Trophoblast cell (in vitro differentiated cells and primary cell): ENCODE data around the gene PPP1R7.

Experiments used
- DNase-seq, 2 donors: peaks; one replicate each; pipeline ENCODE4 v3.0.0-alpha.2; 2016
- H2AFZ ChIP-seq: 2 replicates; pipeline ENCODE4 v1.6.1; 2013; ENCODE audit warnings: low read length, moderate library complexity, mild to moderate bottlenecking; ENCODE audit not compliant: insufficient read depth, poor library complexity
- H2AK5ac ChIP-seq: 2 replicates; pipeline ENCODE4 v1.6.1; 2013; ENCODE audit warnings: mild to moderate bottlenecking, low read length
- H2BK120ac ChIP-seq: 2 replicates; pipeline ENCODE4 v1.6.1; 2013; ENCODE audit warnings: low read length, mild to moderate bottlenecking, moderate library complexity; ENCODE audit not compliant: insufficient read depth, poor library complexity
- H2BK12ac ChIP-seq: 2 replicates; pipeline ENCODE4 v1.6.1; 2013; ENCODE audit warnings: mild to moderate bottlenecking, low read length, moderate library complexity
- H2BK5ac ChIP-seq: 2 replicates; pipeline ENCODE4 v1.6.1; 2013; ENCODE audit warnings: low read length, low read depth, moderate library complexity, mild to moderate bottlenecking; ENCODE audit not compliant: poor library complexity
- H3K14ac ChIP-seq: 2 replicates; pipeline ENCODE4 v1.6.1; 2013; ENCODE audit warnings: mild to moderate bottlenecking, low read length
- H3K18ac ChIP-seq: 2 replicates; pipeline ENCODE4 v1.6.1; 2013; ENCODE audit warnings: mild to moderate bottlenecking, low read length
- H3K23ac ChIP-seq: 2 replicates; pipeline ENCODE4 v1.6.1; 2013; ENCODE audit warnings: low read length
- H3K27ac ChIP-seq: 2 replicates; pipeline ENCODE4 v1.5.1; 2013; ENCODE audit warnings: low read depth, mild to moderate bottlenecking, inconsistent platforms, low read length, moderate library complexity
- H3K27me3 ChIP-seq: 2 replicates; pipeline ENCODE4 v1.6.1; 2013; ENCODE audit warnings: inconsistent platforms, mild to moderate bottlenecking, low read length, moderate library complexity; ENCODE audit not compliant: insufficient read depth
- H3K36me3 ChIP-seq, 2 experiments: 1 replicate in 1 of 2; 2 replicates in 1 of 2; pipeline ENCODE4 v1.6.1; 2013; ENCODE audit warnings: low read length in 2 of 2, mild to moderate bottlenecking in 2 of 2, moderate library complexity in 1 of 2; ENCODE audit not compliant: insufficient read depth in 2 of 2, control insufficient read depth in 1 of 2
- H3K4ac ChIP-seq: 2 replicates; pipeline ENCODE4 v1.6.1; 2013; ENCODE audit warnings: low read depth, mild to moderate bottlenecking, low read length, moderate library complexity
- H3K4me1 ChIP-seq, 2 experiments: 1 replicate in 1 of 2; 2 replicates in 1 of 2; pipeline ENCODE4 v1.6.1; 2013; ENCODE audit warnings: low read length in 2 of 2, mild to moderate bottlenecking in 2 of 2, moderate library complexity in 1 of 2; ENCODE audit not compliant: insufficient read depth in 2 of 2, control insufficient read depth in 1 of 2
- H3K4me2 ChIP-seq: 2 replicates; pipeline ENCODE4 v1.6.1; 2013; ENCODE audit warnings: inconsistent platforms, mild to moderate bottlenecking, low read length, moderate library complexity
- H3K4me3 ChIP-seq: 2 replicates; pipeline ENCODE4 v1.5.1; 2013; ENCODE audit warnings: mild to moderate bottlenecking, low read depth, low read length, inconsistent platforms
- H3K79me1 ChIP-seq: one replicate; pipeline ENCODE4 v1.6.1; 2013; ENCODE audit warnings: low read length
- H3K79me2 ChIP-seq: 2 replicates; pipeline ENCODE4 v1.6.1; 2013; ENCODE audit warnings: low read length, mild to moderate bottlenecking; ENCODE audit not compliant: control insufficient read depth, insufficient read depth, poor library complexity
- H3K9ac ChIP-seq: 2 replicates; pipeline ENCODE4 v1.6.1; 2013; ENCODE audit warnings: mild to moderate bottlenecking, low read length
- H3K9me3 ChIP-seq: 2 replicates; pipeline ENCODE4 v1.6.1; 2013; ENCODE audit warnings: low read depth, mild to moderate bottlenecking, control low read depth, inconsistent platforms, low read length; ENCODE audit not compliant: insufficient read depth
- H4K12ac ChIP-seq: 2 replicates; pipeline ENCODE4 v1.6.1; 2013; ENCODE audit warnings: low read depth, mild to moderate bottlenecking, low read length, moderate library complexity
- H4K8ac ChIP-seq: 2 replicates; pipeline ENCODE4 v1.6.1; 2013; ENCODE audit warnings: low read depth, mild to moderate bottlenecking, low read length, moderate library complexity
- H4K91ac ChIP-seq: one replicate; pipeline ENCODE4 v1.6.1; 2013; ENCODE audit warnings: low read depth, mild to moderate bottlenecking, low read length, moderate library complexity
- WGBS: extraction: QIAGEN DNeasy Blood & Tissue Kit; methylation state at CpG from one replicate; pipeline ENCODE4 v1.1.7; 2013; ENCODE audit warnings: missing lambda C conversion rate; ENCODE audit not compliant: insufficient read length, insufficient coverage; ENCODE audit errors: extremely low coverage; 5-methylcytosine and 5-hydroxymethylcytosine counted together

PPP1R7 gene

DNA sequence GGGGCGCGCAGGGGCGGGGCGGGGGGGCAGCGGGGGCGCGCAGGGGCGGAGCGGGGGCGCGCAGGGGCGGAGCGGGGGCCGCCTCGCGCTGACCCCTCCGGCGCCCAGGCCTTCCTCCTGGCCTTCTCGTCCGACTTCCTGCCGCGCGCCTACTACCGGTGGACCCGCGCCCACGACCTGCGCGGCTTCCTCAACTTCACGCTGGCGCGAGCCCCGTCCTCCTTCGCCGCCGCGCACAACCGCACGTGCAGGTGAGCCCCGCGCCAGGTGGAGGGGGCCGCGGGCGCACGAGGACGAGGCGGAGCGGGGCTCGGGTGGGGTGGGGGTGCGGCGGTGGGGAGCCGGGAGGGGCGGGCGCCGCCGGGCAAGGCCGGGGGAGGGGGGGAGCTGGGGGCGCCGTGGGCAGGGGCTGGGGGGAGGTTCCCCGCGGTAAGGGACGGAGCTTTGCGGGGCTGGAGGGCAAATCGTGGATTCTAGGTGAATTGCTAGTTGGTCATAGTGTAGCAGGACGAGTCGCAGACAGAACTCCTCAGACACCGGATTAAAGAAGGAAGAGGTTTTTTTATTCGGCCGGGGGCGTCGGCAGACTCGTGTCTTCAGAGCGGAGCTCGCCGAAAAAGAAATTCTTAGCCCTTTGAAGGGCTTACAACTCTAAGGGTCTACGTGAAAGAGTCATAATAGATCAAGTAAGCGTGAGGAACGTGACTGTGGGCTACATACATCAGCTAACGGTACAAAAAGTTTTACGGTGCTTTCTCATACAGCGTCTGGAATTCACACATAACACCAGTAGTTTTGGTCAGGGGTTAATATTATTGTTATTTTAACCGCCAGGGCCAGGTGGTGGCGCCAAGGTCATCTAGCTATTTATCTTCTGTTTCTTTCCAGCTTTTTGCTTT lies 68.1 kb downstream of the PPP1R7 start:
- no peak overlapping the region for H2BK120ac ChIP-seq

DNA sequence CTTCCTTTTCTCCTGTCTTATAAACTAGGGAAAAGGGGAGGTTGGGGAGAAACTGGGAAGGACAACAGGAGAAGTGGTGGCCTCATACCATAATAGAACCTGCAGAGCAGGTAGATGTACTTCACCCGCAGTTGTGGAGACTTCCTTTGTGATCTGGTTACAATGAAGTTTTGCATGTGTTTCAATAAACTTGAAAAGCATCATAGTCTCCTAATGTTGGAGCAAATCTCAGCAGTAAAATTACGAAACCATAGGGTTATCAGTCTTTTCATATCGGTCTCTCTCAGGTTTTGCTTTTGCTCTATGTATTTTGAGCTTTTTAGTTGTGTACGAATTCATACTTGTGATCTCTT lies 68.7 kb downstream of the PPP1R7 start:
- H3K4me1 ChIP-seq, result peaks cover 6 to 9% of the 10 kb centered on the region in 2 experiments
- WGBS, result no CpG with 5 or more reads among the region's 4 CpGs

More for the DNA sequence above, 68.1 kb downstream of the PPP1R7 start:
- no peak overlapping the region for H2BK12ac ChIP-seq
- no peaks in the 10 kb centered on the region for H3K27me3 ChIP-seq
- peaks cover 2% of the 10 kb centered on the region for H3K79me2 ChIP-seq
- H3K4me3 ChIP-seq, result peak overlapping the region; percentile 84
- no peak overlapping the region for H3K9ac ChIP-seq
- H3K9me3 ChIP-seq, result peaks cover 2% of the 10 kb centered on the region
- no peak overlapping the region for H3K23ac ChIP-seq
- no peak overlapping the region for H2BK5ac ChIP-seq
- H4K12ac ChIP-seq, result peak overlapping the region; percentile 66
- peaks cover 5% of the 10 kb centered on the region for H3K79me1 ChIP-seq
- H4K91ac ChIP-seq, result no peak overlapping the region
- peak; percentile 64 to 77 for DNase-seq
- peak overlapping the region; percentile 91 for H2AFZ ChIP-seq
- H2AK5ac ChIP-seq, result no peak overlapping the region
- H3K18ac ChIP-seq, result no peak overlapping the region
- H3K4me2 ChIP-seq, result peak overlapping the region; percentile 97
- H3K14ac ChIP-seq, result peak overlapping the region; percentile 83
- peaks cover 3 to 9% of the 10 kb centered on the region in 2 experiments for H3K4me1 ChIP-seq
- peak overlapping the region; percentile 54 for H3K27ac ChIP-seq
- H4K8ac ChIP-seq, result peak overlapping the region; percentile 88
- H3K36me3 ChIP-seq, result no peaks in the 10 kb centered on the region
- no peak overlapping the region for H3K4ac ChIP-seq
- no CpG with 5 or more reads among the region's 83 CpGs for WGBS

DNA sequence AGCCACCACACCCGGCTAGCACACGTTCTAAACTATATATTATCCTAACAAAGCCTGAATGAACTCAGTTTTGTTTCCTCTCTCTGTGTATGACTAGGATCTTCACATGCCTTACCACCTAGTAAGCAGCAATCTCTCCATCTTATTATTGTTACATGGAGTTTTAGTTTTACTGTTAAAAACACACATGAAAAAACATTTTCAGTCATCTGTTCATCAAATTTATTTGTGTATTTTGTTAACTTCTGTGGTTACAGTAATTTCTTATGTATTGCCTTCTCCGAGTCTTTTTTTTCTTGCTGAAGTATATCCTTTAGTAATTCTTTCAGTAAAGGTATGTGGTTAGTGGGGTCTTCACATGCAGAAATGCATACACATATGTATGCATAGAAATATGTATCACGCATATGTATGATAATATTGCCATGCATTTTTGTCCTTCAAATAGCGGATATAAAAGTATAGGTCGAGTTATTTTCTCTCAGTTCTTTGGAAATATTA lies 69.6 kb downstream of the PPP1R7 start:
- Histone ChIP-seq H3K18ac (no peak overlapping the region), H3K23ac (no peak overlapping the region), H3K14ac (no peak overlapping the region), H3K79me2 (peaks cover 2% of the 10 kb centered on the region), H3K9ac (no peak overlapping the region), H3K27ac (no peak overlapping the region), H4K12ac (no peak overlapping the region), H3K4ac (no peak overlapping the region), H3K27me3 (no peaks in the 10 kb centered on the region), H2BK12ac (no peak overlapping the region), H4K8ac (no peak overlapping the region), H4K91ac (no peak overlapping the region), H3K4me1 (peaks cover 7 to 9% of the 10 kb centered on the region in 2 experiments), H2BK5ac (no peak overlapping the region), H3K4me3 (no peak overlapping the region), H2BK120ac (no peak overlapping the region), H3K36me3 (peaks cover 2 to 6% of the 10 kb centered on the region in 2 experiments), H2AK5ac (no peak overlapping the region), H3K79me1 (peaks cover 5% of the 10 kb centered on the region), H3K4me2 (no peak overlapping the region), H3K9me3 (peaks cover 2% of the 10 kb centered on the region), H2AFZ (no peak overlapping the region)
- no CpG with 5 or more reads among the region's 6 CpGs for WGBS
- DNase-seq, result no peak

More for the DNA sequence above, 68.7 kb downstream of the PPP1R7 start:
- no peak overlapping the region for H2BK12ac ChIP-seq
- no peak overlapping the region for H4K8ac ChIP-seq
- H3K79me2 ChIP-seq, result peaks cover 2% of the 10 kb centered on the region
- H2AK5ac ChIP-seq, result no peak overlapping the region
- peak in 1 of 2 donors; percentile 40 for DNase-seq
- no peak overlapping the region for H3K9ac ChIP-seq
- H3K4me3 ChIP-seq, result no peak overlapping the region
- no peak overlapping the region for H3K23ac ChIP-seq
- H3K27ac ChIP-seq, result no peak overlapping the region
- no peak overlapping the region for H3K4ac ChIP-seq
- peaks cover 5% of the 10 kb centered on the region for H3K79me1 ChIP-seq
- no peak overlapping the region for H3K14ac ChIP-seq
- no peak overlapping the region for H3K18ac ChIP-seq
- peak overlapping the region; percentile 97 for H3K4me2 ChIP-seq
- no peaks in the 10 kb centered on the region for H3K36me3 ChIP-seq
- peaks cover 2% of the 10 kb centered on the region for H3K9me3 ChIP-seq
- no peaks in the 10 kb centered on the region for H3K27me3 ChIP-seq
- no peak overlapping the region for H2BK120ac ChIP-seq
- H2AFZ ChIP-seq, result no peak overlapping the region
- H2BK5ac ChIP-seq, result no peak overlapping the region
- no peak overlapping the region for H4K91ac ChIP-seq
- H4K12ac ChIP-seq, result no peak overlapping the region

DNA sequence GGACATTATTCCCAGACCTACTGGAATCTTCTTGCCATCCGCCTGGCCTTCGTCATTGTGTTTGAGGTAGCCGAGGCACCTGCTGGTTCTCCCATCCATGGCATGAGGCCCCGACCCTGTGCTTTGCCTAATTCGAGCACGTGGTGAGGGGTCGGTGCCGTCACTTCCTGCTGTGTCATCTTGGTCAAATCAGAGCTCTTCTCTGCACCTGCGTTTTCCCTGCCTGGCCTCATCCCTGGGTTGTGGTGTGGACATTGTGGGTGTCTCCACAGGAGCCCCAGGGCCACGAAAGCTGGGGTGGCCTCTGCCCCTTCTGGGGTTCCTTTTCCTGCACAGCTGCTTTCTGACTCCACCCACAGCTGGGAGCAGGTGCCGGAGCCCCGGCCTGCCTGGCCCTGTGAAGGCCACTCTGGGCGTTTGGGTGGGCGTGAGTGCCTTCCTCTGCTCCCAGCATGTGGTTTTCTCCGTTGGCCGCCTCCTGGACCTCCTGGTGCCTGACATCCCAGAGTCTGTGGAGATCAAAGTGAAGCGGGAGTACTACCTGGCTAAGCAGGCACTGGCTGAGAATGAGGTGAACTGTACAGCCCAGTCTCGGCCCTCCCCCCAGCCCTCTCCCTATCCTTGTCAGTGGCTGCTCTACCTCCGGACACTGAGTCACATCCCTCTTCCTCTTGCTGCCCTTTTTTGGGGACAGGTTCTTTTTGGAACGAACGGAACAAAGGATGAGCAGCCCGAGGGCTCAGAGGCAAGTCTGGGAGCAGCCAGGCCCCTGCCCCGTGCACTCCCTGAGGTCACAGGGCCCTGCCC lies 73.1 kb downstream of the PPP1R7 start:
- H4K8ac ChIP-seq, result no peak overlapping the region
- H2AFZ ChIP-seq, result no peak overlapping the region
- H3K4me1 ChIP-seq, result peaks cover 0 to 4% of the 10 kb centered on the region in 2 experiments
- no peaks in the 10 kb centered on the region for H3K79me1 ChIP-seq
- DNase-seq, result peak in 1 of 2 donors; percentile 37
- no peak overlapping the region for H2BK12ac ChIP-seq
- no peak overlapping the region for H3K14ac ChIP-seq
- H3K4me2 ChIP-seq, result no peak overlapping the region
- no peak overlapping the region for H4K12ac ChIP-seq
- H3K36me3 ChIP-seq, result peaks cover 33 to 36% of the 10 kb centered on the region in 2 experiments
- H4K91ac ChIP-seq, result no peak overlapping the region
- H3K27me3 ChIP-seq, result no peaks in the 10 kb centered on the region
- H2BK5ac ChIP-seq, result no peak overlapping the region
- no peaks in the 10 kb centered on the region for H3K9me3 ChIP-seq
- no CpG with 5 or more reads among the region's 23 CpGs for WGBS
- no peak overlapping the region for H3K9ac ChIP-seq
- H3K27ac ChIP-seq, result no peak overlapping the region
- no peaks in the 10 kb centered on the region for H3K79me2 ChIP-seq
- no peak overlapping the region for H3K18ac ChIP-seq
- H3K4ac ChIP-seq, result no peak overlapping the region
- no peak overlapping the region for H2AK5ac ChIP-seq
- H2BK120ac ChIP-seq, result no peak overlapping the region
- no peak overlapping the region for H3K4me3 ChIP-seq
- no peak overlapping the region for H3K23ac ChIP-seq
